Measurements from ENCODE around the gene VASP. TPM values are rescaled to one million over a fixed set of nuclear protein-coding genes. Genes with fewer than 3 reads are reported as not detected.
A peak's percentile ranks its signal among the peaks of the same experiment; 100 is the strongest.

Gene VASP
- total and polyA plus RNA-seq, 2 experiments from 2014 or later = 60.3 to 147 TPM

- peaks cover 14% of the 10 kb centered on the region; the same call in 1 of the 2 replicates for H3F3A ChIP-seq (replicated peaks; ENCODE audit: low read depth)
- peak; percentile 93 for DNase-seq (ENCODE audit: low spot score)
- H3K27ac Mint-ChIP-seq = peak overlapping the region; percentile 33; the same call in 1 of the 2 replicates
- no peak overlapping the region for H3K4me3 Mint-ChIP-seq
- no peaks in the 10 kb centered on the region for H3K9me3 Mint-ChIP-seq
- H2AFZ ChIP-seq = no peak overlapping the region
- H3K36me3 Mint-ChIP-seq (ENCODE audit: low read depth) = no peaks in the 10 kb centered on the region
- peaks cover 7% of the 10 kb centered on the region for H3K4me1 ChIP-seq (ENCODE audit: insufficient read depth)
- H3K4me1 Mint-ChIP-seq = peaks cover 2% of the 10 kb centered on the region
- no peaks in the 10 kb centered on the region; the same call in 1 of the 2 replicates for H4K20me1 ChIP-seq (replicated peaks; ENCODE audit: insufficient read depth)
- H3K4me2 ChIP-seq = no peak overlapping the region
- H3K27ac ChIP-seq (ENCODE audit: low read depth) = peak overlapping the region; percentile 12; the same call in 1 of the 2 replicates
- H3K36me3 ChIP-seq (ENCODE audit: insufficient read depth) = no peaks in the 10 kb centered on the region
- no peaks in the 10 kb centered on the region for H3K9me2 ChIP-seq (ENCODE audit: insufficient read depth)
- peaks cover 8% of the 10 kb centered on the region; the same call in 1 of the 2 replicates for H3K79me2 ChIP-seq (replicated peaks; ENCODE audit: insufficient read depth)
- no peaks in the 10 kb centered on the region for H3K27me3 ChIP-seq (ENCODE audit: insufficient read depth)
- H3K4me3 ChIP-seq = no peak overlapping the region
- peak; percentile 78 for ATAC-seq
- peak; percentile 88 to 94 for TF ChIP-seq CTCF (conservative IDR thresholded peaks at IDR 0.05; ENCODE audit: low read depth in 2 of 2)
- TF ChIP-seq EZH2phosphoT487 (IDR thresholded peaks at IDR 0.05; ENCODE audit: unreplicated experiment) = no peak
- TF ChIP-seq JUNB (IDR thresholded peaks at IDR 0.05; ENCODE audit: unreplicated experiment) = no peak
- TF ChIP-seq CREB1 (CRISPR knock-in tag; IDR thresholded peaks at IDR 0.05; ENCODE audit: low read depth) = peak; percentile 9; the same call in 1 of the 2 replicates
- peaks cover 12% of the 10 kb centered on the region for H3K27me3 Mint-ChIP-seq (ENCODE audit: insufficient read depth, low read depth, poor library complexity)
Measured at GRCh38 chr19:45558399-45558878, 51.2 kb downstream of the VASP start.

- H3K79me2 ChIP-seq (replicated peaks; ENCODE audit: insufficient read depth) = peaks cover 8% of the 10 kb centered on the region; the same call in 1 of the 2 replicates
- peaks cover 12% of the 10 kb centered on the region for H3K4me1 Mint-ChIP-seq
- TF ChIP-seq EZH2 (IDR thresholded peaks at IDR 0.05; ENCODE audit: low read depth, unreplicated experiment) (no peak), ETS1 (IDR thresholded peaks at IDR 0.05) (no peak), CREB1 (CRISPR knock-in tag; IDR thresholded peaks at IDR 0.05; ENCODE audit: low read depth) (no peak), ZNF331 (CRISPR knock-in tag; IDR thresholded peaks at IDR 0.05; ENCODE audit: low read depth) (no peak), NANOG (IDR thresholded peaks at IDR 0.05; ENCODE audit: borderline replicate concordance) (no peak), EZH2phosphoT487 (IDR thresholded peaks at IDR 0.05; ENCODE audit: unreplicated experiment) (no peak), ZNF462 (CRISPR knock-in tag; IDR thresholded peaks at IDR 0.05) (no peak)
Measured at GRCh38 chr19:45560038-45560437, 52.8 kb downstream of the VASP start.

More at GRCh38 chr19:45560038-45560437, 52.8 kb downstream of the VASP start:
- Mint-ChIP-seq H3K36me3 (ENCODE audit: low read depth) (no peaks in the 10 kb centered on the region), H3K27ac (no peak overlapping the region), H3K27me3 (ENCODE audit: insufficient read depth, low read depth, poor library complexity) (peaks cover 10% of the 10 kb centered on the region), H3K4me3 (no peak overlapping the region; the same call in 2 of the 3 replicates), H3K9me3 (no peaks in the 10 kb centered on the region)
- no peaks in the 10 kb centered on the region; the same call in 1 of the 2 replicates for H4K20me1 ChIP-seq (replicated peaks; ENCODE audit: insufficient read depth)
- no peak for ATAC-seq
- no peaks in the 10 kb centered on the region for H3K27me3 ChIP-seq (ENCODE audit: insufficient read depth)
- H2AFZ ChIP-seq = no peak overlapping the region
- no peak overlapping the region for H3K4me3 ChIP-seq
- no peaks in the 10 kb centered on the region for H3K36me3 ChIP-seq (ENCODE audit: insufficient read depth)
- no peak overlapping the region for H3K27ac ChIP-seq (ENCODE audit: low read depth)
- DNase-seq (ENCODE audit: low spot score) = no peak
- no peaks in the 10 kb centered on the region for H3K9me2 ChIP-seq (ENCODE audit: insufficient read depth)
- peaks cover 7% of the 10 kb centered on the region; the same call in 1 of the 2 replicates for H3F3A ChIP-seq (replicated peaks; ENCODE audit: low read depth)
- peaks cover 9% of the 10 kb centered on the region for H3K4me1 ChIP-seq (ENCODE audit: insufficient read depth)
- H3K4me2 ChIP-seq = no peak overlapping the region

Measured in GM23338 (cell line).